ENCODE data around the gene CDK16.

GRCh38 chrX:47199286-47199685 lies 19.2 kb upstream of the CDK16 start:
- no peak for TF ChIP-seq CTCF (conservative IDR thresholded peaks at IDR 0.05; ENCODE audit: low read depth, low read length)
- no peak for TF ChIP-seq EZH2 (IDR thresholded peaks at IDR 0.05; ENCODE audit: borderline replicate concordance, low read depth, low read length, poor library complexity, severe bottlenecking)
